Measurements from ENCODE around the gene HCFC1R1. TPM values are rescaled to one million over a fixed set of nuclear protein-coding genes. Genes with fewer than 3 reads are reported as not detected.

HCFC1R1 gene
- polyA plus RNA-seq, 1 donor = 121 TPM

DNA sequence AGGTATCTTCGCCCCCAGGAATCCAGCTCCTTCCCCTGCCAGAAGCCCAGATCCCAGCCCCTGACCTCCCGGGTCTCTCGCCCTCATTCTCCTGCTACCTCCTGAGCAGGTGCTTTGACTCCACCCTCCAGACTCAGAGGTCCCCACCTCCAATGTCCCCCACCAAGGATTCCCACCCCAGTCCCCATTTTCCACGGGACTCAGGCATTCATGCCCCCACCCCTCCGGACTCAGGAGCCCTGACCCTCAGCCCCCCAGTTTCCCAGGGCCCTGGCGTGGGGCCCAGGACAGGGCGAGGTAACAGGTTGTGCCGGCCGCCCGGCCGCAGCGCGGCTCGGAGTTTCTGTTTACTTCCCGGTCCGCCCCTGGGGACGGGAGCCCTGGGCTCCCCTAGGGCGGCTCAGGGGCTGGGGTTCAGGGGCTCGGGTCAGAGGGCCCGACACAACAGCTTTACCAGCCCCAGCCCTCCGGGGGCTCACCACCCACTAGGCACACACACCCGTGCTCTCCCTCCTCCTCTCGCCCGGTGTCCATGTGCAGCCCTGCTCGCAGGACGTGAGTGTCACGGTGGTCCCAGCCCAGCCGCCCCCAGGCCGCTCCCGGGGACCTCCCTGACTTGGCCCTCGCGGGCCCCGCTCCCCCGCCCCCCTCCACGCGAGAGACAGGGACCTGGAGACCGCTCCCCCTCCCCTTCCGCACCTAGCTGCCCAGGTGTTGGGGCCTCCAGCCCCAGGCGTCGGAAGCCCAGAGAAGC, 12.4 kb upstream of the HCFC1R1 start:
- DNase-seq = no peak

DNA sequence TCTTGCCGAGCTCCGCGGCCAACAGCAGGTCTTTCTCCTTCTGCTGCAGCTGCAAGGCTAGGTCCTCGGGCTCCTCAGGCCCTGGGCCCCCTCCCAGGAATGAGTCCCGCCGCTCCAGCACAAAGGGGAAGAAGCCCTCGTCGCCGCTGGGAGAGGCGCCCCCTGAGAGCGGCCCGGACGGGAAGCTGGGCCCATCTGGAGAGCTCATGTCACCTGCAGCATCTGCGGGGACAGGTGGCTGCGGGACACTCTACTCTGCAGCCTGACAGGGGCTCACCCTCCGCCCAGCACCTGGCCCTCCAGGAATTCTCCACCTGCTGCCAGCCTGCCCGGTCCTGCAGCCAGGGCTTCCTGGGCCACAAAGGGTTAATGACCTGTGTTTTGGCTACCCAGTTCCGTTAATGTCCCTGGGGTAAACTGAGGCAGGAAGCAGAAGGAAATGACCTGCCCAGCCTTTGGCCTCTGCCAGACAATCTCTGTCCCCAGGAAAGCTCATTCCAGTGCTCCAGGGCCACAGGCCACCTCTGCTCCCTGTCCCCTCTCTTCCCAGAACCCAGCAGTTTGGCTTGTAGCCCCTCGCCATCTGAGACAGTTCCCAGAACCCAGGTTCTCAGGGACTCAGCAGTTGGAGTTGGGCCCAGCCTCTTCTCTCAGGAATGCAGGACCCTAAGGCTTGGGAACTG, 11.7 kb upstream of the HCFC1R1 start:
- no peak for DNase-seq

DNA sequence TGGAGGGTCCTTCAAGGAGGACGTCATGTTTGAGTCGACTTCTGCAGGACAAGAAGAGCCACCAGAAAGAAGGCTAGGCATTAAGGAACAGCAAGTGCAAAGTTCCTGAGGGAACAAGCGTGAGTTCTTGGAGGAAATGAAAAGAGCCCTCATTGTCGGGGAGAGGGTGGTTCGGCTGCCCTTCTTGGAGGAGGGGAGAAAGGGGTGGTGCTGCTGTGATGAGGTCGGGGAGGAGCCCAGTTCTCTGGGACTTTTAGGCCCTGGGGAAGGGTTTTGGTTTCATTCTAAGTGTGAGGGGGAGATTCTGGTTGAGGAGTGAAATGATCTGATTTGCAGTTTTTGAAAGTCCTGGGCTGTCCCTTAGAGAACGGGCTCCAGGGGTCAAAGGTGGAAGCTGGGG, 8.9 kb upstream of the HCFC1R1 start:
- DNase-seq = no peak

DNA sequence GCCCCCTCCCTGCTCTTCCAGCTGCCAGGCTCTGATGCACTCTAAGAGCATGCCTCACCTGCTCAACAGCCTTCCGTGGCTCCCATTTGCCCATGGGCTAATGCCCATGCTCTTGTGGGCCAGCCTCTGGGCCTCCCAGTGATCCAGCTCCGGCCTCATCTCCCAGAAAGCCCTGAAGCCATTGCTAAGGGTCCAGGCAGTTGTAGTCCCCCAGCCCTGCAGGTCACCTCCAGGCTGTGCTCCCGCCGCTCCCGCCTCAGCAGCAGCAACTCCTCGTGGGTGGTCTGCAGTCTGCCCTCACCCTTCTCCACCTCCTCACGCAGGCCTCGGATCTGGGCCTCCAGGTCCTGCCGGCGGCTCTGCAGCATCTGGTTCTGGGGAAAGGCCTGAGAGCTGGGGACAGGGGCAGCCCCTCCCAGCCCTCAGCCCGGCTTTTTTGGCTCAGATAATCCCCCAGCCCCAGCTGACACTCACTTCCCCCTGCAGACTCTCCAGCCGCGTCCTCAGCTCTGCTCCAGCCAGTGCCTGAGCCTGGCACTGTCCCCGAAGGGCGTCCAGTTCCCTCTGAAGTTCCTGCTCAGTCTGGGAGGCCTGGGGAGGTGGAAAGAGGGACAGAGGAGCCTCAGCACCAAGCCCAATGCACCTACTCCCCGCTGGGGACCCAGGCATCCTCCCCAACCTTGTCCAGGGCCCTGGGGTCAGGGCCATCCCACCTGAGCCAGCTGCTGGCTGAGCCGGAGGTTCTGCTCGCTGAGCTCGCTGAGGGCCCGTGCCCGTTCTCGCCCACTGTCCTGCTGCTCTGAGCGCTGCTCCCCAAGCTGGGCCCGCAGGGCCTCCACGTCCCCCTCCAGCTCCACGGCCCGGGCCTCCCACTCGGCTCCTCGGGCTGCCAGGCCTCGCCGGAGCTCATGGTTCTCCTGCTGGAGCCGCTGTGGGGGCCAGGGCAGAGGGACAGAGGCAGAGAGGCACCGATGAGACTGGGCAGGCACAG, 6.8 kb upstream of the HCFC1R1 start:
- no peak for DNase-seq

DNA sequence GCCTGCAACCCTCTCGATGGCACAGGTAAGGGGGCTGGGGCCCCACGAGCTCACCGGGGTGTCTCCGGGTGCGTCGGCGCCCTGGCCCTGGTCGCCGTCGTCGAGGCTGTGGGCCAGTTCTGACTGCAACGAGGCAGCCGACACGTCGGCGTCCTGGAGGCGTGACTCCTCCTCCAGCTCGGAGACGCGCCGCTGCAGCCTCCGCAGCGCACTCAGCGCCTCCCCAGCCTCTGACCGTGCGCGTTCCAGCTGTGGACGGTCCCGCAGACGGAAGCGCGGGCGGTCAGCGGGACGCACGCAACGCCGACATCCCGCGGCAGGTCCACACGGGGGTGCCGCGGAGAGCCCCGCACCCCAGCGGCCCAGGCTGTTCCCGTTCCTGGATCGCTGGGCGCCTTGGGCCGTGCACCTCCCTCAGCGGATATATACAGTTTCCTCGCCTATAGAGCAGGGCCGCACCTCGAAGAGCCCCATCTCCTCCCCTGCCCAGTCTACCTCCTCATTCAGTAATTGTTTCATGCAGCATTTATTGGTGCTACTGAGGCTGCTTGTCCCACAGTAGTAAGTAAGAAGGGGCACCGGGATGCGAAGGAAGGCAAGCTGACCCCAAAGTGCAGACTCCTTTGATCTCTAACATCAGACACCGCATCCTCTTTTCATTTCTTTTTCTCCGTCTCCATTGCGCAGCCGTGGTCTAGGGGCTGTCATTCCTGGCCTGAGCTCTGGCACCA, 5.9 kb upstream of the HCFC1R1 start:
- DNase-seq = peak; percentile 46

DNA sequence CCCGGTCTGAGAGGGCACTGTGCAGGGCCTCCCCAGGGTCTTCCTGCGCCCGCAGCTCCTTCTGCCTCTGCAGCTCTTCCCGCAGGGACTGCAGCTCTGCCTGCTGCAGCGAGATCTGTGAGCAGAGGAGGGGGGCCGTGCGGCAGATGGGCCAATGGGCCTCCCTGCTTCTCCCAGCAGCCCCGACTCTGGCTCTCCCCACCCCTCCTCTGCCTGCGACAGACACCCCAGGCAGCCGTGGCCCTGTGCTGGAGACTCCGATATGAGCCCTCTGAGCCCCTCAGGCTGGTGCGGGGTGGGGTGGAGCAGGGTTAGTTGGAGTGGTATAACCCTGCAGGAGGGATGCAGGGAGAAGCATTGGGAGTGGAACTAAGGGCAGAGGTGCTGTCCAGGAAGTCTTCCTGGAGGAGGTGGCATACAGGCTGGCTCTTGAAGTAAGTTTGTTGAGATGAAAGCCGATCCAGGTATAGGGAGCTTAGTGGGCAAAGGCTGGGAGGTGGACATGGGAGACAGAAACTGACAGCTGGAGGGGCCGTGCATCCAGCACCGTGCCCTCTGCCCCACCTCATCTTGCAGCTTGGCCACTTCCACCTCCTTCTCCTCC, 5.1 kb upstream of the HCFC1R1 start:
- DNase-seq = no peak

DNA sequence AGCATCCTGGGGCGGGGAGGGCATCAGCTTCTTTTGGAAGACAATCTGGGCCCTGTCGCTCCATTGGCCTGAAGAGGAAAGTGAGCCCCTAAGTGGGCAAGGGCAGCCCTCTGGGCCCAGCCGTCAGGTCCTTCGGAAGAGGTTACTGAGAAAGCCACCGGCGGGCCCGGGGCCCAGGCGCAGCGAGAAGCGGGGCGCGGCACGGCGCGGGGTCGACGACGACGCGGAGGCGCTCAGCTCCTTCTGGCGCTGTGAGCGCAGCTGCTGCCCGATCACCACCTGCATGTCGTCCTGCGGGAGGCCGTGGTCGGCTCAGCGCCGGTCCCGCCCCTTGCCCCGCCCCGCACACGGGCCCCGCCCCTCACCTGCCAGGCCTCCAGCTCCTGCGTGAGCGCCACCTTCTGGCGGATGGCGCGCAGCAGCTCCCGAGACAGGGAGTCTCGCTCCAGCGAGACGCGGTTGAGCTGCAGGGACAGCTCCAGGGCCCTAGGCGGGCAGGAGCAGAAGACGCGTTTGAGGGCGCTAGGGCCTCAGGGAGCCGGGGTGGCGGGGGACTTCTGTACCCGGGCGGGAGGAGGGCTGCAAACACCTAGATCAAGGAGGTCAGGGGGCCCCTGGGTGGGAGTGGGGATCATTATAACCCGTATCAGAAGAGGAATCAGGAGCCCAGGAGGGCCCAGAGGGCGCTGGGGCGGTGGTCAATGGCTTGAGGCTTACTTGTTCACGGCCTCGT, 4.4 kb upstream of the HCFC1R1 start:
- peak; percentile 71 for DNase-seq

DNA sequence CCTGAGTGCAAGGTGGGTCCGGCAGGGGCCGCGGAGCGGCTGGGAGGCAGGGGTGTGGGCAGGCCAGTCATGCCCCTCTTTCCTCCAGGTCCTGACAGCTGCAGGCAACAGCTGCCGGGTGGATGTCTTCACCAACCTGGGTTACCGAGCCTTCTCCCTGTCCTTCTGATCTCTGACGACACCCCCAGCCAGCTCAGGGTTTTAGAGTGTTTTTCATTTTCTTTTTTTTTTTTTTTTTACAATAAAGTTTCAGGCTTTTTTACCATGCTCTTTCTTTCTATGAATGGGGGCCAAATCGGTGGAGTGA, 3.7 kb upstream of the HCFC1R1 start:
- no peak for DNase-seq

DNA sequence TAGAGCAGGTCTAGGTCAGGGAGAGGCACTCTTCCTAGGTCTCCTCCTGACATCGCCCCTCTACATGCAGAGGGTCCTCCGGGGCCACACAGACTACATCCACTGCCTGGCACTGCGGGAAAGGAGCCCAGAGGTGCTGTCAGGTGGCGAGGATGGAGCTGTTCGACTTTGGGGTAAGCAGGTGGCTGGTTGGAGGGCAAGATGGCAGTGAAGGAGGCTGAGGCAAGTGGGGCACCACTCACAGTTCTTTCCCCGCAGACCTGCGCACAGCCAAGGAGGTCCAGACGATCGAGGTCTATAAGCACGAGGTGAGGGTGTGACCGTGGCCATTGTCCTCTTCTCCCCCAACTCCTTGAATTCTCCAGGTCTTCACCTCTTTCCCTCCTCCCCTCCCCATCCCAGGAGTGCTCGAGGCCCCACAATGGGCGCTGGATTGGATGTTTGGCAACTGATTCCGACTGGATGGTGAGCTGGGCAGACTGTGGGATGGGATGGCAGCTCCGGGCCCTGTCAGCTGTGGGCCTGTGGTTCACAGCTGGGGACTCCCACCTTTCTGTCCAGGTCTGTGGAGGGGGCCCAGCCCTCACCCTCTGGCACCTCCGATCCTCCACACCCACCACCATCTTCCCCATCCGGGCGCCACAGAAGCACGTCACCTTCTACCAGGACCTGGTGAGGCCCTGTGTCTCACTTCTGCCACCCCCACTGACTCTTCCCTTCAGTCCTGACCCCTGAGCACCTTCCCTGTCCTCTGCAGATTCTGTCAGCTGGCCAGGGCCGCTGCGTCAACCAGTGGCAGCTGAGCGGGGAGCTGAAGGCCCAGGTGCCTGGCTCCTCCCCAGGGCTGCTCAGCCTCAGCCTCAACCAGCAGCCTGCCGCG, 3.1 kb upstream of the HCFC1R1 start:
- no peak for DNase-seq

DNA sequence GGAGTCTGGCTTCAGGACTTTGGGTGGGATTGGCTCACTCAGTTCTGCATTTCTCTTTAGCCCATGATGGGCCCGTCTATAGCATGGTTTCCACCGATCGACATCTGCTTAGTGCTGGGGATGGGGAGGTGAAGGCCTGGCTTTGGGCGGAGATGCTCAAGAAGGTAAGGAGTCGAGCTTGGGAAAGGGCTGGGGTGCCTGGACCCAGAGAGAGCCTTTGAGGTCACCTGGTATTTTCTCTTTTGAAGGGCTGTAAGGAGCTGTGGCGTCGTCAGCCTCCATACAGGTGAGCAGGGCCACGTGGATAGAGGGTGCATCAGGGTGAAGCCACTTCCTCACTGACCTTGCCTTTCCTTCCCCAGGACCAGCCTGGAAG, 2.2 kb upstream of the HCFC1R1 start:
- DNase-seq = no peak

DNA sequence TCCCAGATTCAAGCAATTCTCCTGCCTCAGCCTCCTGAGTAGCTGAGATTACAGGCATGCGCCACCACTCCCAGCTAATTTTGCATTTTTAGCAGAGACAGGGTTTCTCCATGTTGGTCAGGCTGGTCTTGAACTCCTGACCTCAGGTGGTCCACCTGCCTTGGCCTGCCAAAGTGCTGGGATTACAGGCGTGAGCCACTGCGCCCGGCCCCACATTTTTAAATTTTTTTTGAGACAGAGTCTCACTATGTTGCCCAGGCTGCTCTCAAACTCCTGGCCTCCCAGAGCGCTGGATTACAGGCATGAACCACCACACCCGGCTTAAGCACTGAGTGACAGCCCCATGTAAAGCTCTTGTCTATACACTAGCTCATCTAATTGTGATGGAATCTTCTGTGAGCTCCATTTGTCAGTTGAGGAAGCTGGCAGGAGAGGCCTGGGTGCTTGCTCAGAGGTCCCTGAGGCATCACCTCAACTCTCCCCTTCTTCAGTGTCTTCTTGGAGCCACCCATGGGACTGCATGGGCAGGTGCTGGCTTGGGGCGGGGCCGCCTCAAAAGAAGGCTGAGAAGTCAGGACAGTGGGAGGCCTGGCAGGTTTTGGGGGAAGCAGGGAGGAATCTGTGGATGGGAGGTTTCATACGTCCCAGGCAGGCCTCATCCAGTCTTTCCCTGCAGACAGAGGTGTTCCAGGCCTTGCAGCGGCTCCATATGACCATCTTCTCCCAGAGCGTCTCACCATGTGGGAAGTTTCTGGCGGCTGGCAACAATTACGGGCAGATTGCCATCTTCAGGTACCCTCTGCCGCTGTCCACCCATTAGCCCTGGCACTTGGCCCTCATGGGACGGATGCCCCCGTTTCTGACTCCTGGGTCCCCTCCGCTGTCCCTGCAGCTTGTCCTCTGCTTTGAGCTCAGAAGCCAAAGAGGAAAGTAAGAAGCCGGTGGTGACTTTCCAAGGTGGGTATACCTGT, 1.6 kb upstream of the HCFC1R1 start:
- DNase-seq = no peak

DNA sequence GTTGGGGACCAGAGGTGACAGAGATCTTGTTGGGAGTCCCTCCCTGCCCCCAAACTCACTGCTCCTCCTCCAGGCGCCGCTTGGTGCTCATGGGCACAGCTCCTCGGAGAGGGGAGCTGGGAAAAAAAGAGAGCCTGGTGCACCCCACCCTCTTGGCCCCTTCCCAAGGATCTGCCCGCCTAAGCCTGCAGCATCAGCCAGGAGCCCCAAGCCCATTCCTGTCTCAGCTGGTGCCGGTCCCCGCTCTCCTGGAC, 400 bp downstream of the HCFC1R1 start:
- peak; percentile 56 for DNase-seq

DNA sequence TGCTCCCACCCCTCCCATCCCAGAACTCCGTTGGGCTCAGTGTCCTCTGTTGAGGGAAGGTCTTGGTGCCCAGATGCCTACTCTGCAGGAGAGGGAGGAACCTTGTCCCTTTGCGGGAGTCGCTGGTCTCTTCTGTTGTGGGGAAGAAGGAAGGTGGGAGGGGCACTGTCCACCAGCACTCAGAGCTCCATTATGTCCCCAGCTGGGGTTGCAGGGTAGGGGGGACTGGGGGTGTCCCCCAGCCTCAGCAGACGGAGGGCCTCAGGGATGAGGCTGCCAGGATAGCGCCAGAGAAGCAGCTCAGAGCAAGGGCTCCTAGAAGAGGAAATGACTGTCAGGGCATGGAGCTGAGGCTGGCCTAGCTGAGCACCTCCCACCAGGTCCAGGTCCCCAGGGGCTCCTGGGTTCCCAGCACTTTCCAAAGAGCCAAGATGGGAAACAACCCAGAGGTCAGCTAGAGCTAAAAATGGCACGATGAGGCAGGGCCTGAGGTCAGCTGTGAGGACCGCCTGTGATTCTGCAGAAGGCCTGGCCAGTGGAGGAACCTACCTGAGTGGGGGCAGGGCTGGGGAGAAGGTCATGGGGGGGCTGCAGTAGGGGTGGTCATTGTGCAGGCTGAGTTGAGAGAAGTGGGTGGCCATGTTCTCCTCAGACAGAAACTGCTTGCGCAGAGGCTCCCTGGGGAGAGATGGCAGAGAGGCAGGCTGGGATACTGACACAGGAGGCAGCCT, 893 bp downstream of the HCFC1R1 start:
- no peak for DNase-seq

DNA sequence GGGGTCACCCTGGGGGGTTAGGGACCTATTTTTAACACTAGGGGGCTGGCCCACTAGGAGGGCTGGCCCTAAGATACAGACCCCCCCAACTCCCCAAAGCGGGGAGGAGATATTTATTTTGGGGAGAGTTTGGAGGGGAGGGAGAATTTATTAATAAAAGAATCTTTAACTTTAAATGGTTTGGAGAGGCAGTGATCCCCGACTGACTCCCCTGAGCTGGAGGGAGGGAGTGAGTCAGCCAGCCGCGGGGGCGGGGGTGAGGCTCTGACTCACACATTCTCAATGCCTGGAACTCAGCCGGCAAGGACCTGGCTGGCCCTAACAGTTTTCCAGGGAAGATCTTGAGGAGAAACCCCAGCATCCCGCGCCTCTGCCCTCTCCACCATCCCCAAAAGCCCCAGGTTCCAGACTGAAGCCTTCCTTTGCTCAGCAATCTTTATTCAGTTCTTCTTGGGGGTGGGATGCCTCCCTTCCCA, 1.5 kb downstream of the HCFC1R1 start:
- DNase-seq = peak; percentile 89

DNA sequence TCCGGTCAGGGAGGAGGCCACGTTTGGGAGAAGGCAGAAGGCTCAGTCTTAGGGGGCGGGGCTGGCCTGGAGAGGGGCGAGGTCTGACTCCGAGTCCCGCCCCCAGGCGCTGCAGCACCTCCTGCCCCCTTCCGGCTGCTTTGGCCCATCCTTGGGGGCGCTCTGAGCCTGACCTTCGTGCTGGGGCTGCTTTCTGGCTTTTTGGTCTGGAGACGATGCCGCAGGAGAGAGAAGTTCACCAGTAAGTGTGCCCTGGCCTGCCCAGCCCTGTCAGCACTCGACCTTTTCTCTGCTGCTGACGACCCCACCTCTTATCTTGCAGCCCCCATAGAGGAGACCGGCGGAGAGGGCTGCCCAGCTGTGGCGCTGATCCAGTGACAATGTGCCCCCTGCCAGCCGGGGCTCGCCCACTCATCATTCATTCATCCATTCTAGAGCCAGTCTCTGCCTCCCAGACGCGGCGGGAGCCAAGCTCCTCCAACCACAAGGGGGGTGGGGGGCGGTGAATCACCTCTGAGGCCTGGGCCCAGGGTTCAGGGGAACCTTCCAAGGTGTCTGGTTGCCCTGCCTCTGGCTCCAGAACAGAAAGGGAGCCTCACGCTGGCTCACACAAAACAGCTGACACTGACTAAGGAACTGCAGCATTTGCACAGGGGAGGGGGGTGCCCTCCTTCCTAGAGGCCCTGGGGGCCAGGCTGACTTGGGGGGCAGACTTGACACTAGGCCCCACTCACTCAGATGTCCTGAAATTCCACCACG, 2.1 kb downstream of the HCFC1R1 start:
- DNase-seq = peak; percentile 70

DNA sequence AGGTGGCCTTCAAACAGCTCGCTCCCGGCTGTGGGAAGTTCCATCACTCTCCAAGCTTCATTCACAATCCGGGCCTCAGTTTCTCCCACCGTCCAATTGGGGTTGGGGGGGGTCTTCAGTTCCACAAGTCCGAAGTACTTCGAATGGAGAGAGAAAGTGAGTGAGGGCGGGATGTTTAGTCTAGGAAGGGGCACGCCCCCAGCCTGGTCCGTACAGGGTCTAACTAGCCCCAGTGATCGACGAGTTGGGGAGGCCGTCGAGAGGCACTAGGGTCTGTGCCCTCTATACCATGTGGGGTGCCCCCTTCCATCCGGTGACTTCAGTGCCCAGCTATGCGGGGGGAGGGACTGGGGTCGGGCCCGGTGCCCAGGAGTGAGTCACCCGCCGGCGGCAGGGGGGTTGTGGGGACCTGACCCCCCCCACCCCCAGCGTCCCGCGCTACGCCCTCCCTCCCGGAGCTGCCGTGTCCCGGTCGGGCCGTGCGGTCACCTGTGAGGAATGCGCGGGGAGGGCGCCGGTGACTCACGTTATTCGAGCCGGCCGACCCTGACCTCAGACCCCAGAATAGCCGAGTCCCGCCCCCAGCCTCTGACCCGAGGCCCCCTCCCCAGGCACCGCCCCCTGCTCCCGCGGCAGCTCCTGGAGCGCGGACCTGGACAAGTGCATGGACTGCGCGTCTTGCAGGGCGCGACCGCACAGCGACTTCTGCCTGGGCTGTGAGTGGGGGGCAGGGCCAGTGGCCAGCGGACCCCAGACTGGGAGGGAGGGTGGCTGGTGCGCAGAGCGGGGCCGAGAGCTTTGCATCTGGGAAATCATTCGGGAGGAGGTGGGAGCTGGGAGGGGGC, 2.9 kb downstream of the HCFC1R1 start:
- DNase-seq = peak; percentile 55

DNA sequence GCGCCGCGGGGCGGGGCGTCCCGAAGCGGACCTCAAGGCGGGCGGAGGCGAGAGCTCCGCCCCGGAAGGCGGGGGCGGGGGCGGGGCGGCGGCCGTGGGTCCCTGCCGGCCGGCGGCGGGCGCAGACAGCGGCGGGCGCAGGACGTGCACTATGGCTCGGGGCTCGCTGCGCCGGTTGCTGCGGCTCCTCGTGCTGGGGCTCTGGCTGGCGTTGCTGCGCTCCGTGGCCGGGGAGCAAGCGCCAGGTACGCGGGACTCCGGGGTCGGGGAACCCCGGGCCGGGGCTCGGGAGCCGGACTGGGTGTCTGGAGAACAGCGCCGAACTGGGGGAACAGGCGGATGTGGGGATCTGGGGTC, 3.5 kb downstream of the HCFC1R1 start, which contains the start of gene TNFRSF12A:
TSS of gene TNFRSF12A (plus strand) at position 122 of the 357 bp plus-strand sequence. CDS start at position 152, 30 bp downstream.
- peak; percentile 80 for DNase-seq
